Esophagus muscularis mucosa (tissue), 4 donors: ENCODE data around the gene LYL1. TPM values are rescaled to one million over a fixed set of nuclear protein-coding genes. Genes with fewer than 3 reads are reported as not detected.

Experiments used
- DNase-seq: peaks from one replicate; pipeline ENCODE4 v3.0.0-alpha.2; 2017; ENCODE audit errors: extremely low spot score
- H3K27ac ChIP-seq, 4 donors: fragments of 200-600 bp; sonication (generic); replicated peaks in 1 of 4; 1 replicate in 3 of 4; 2 replicates in 1 of 4; pipeline ENCODE4 v1.5.1; 2016 to 2019; ENCODE audit warnings: mild to moderate bottlenecking in 1 of 4
- H3K27me3 ChIP-seq, 4 donors: fragments of 200-600 bp; sonication (generic); one replicate each; pipeline versions ENCODE4 v1.5.1 to v1.6.0; 2016 to 2019
- H3K36me3 ChIP-seq, 4 donors: fragments of 200-600 bp; sonication (generic); one replicate each; pipeline ENCODE4 v1.5.1; 2016 to 2019
- H3K4me1 ChIP-seq, 4 donors: fragments of 200-600 bp; sonication (generic); one replicate each; pipeline ENCODE4 v1.5.1; 2016 to 2019
- H3K4me3 ChIP-seq, 4 donors: fragments of 200-600 bp; sonication (generic); 1 replicate in 2 of 4; 2 replicates in 2 of 4; pipeline ENCODE4 v1.5.1; 2016 to 2019; ENCODE audit warnings: mild to moderate bottlenecking in 4 of 4, moderate library complexity in 1 of 4
- H3K9me3 ChIP-seq, 4 donors: fragments of 200-600 bp; sonication (generic); 1 replicate in 3 of 4; 2 replicates in 1 of 4; pipeline ENCODE4 v1.5.1; 2016 to 2019
- EP300 ChIP-seq: sonication (generic); formaldehyde crosslinking; IDR thresholded peaks from one replicate; pipeline ENCODE4 v1.6.1; 2017; ENCODE audit warnings: antibody characterized with exemption
- POLR2A ChIP-seq: fragments of 450-650 bp; IDR thresholded peaks from one replicate; pipeline ENCODE4 v1.6.1; 2017; ENCODE audit warnings: antibody characterized with exemption, moderate library complexity, mild to moderate bottlenecking, low read depth
- POLR2AphosphoS5 ChIP-seq, 2 donors: sonication (generic); formaldehyde crosslinking; IDR thresholded peaks; one replicate each; pipeline ENCODE4 v1.6.1; 2017; ENCODE audit warnings: antibody characterized with exemption in 2 of 2
- WGBS: methylation state at CpG from one replicate; pipeline ENCODE4 v1.1.5; 2018; 5-methylcytosine and 5-hydroxymethylcytosine counted together
- intact Hi-C: fragments of 100-400 bp; cut with DNase I; formaldehyde crosslinking; loops from one replicate; pipeline ENCODE4 v1.15.1; 2023
- total RNA-seq, 4 donors: library from RNA; depleted of rRNA; stranded (reverse); fragments of >200 nt; gene quantifications; one replicate each; pipeline versions ENCODE4 v1.1.0 to v1.2.1, GENCODE V29; 2016
- TF ChIP-seq, protein P1 (sequence below), 3 experiments: fragments of 200-600 bp in 2 of 3; fragments of 450-650 bp in 1 of 3; sonication (generic) in 2 of 3; IDR thresholded peaks; one replicate each; pipeline ENCODE4 v1.5.1; 2017 to 2019; ENCODE audit warnings: antibody characterized with exemption in 3 of 3, mild to moderate bottlenecking in 2 of 3, moderate library complexity in 1 of 3

Gene LYL1
- total RNA-seq, 4 donors from 2014 or later = 11.9 to 20.2 (median 17.0) TPM

- Histone ChIP-seq H3K27ac (peak overlapping the region; percentile 12 to 41 (median 20)), H3K4me3 (no peak overlapping the region), H3K4me1 (peaks cover 56 to 96% (median 91%) of the 10 kb centered on the region in 4 donors), H3K36me3 (peaks cover 18 to 54% (median 47%) of the 10 kb centered on the region in 4 donors), H3K9me3 (no peaks in the 10 kb centered on the region), H3K27me3 (no peaks in the 10 kb centered on the region)
- WGBS = 70% methylated on average over 4 of the region's 4 CpGs
- TF ChIP-seq, protein P1, sequence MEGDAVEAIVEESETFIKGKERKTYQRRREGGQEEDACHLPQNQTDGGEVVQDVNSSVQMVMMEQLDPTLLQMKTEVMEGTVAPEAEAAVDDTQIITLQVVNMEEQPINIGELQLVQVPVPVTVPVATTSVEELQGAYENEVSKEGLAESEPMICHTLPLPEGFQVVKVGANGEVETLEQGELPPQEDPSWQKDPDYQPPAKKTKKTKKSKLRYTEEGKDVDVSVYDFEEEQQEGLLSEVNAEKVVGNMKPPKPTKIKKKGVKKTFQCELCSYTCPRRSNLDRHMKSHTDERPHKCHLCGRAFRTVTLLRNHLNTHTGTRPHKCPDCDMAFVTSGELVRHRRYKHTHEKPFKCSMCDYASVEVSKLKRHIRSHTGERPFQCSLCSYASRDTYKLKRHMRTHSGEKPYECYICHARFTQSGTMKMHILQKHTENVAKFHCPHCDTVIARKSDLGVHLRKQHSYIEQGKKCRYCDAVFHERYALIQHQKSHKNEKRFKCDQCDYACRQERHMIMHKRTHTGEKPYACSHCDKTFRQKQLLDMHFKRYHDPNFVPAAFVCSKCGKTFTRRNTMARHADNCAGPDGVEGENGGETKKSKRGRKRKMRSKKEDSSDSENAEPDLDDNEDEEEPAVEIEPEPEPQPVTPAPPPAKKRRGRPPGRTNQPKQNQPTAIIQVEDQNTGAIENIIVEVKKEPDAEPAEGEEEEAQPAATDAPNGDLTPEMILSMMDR (IDR thresholded peaks at IDR 0.05) = no peak
- TF ChIP-seq POLR2A = no peak
- TF ChIP-seq POLR2AphosphoS5 (IDR thresholded peaks at IDR 0.05) = no peak
- no peak for TF ChIP-seq EP300
- DNase-seq = no peak
- intact Hi-C loops = no loop called here
Observed at GRCh38 chr19:13074378-13074777, 28.3 kb downstream of the LYL1 start.

GRCh38 chr19:13073263-13073662, 29.4 kb downstream of the LYL1 start:
- H3K27ac ChIP-seq = peak overlapping the region in 2 of 4 donors; percentile 12 to 18
- TF ChIP-seq POLR2A (no peak), POLR2AphosphoS5 (IDR thresholded peaks at IDR 0.05) (no peak), EP300 (no peak)
- no peaks in the 10 kb centered on the region for H3K27me3 ChIP-seq
- no peaks in the 10 kb centered on the region for H3K9me3 ChIP-seq
- 71% methylated on average over 5 of the region's 5 CpGs for WGBS
- peaks cover 18 to 48% (median 44%) of the 10 kb centered on the region in 4 donors for H3K36me3 ChIP-seq
- H3K4me3 ChIP-seq = no peak overlapping the region
- intact Hi-C loops = no loop called here
- no peak for DNase-seq
- peaks cover 56 to 96% (median 91%) of the 10 kb centered on the region in 4 donors for H3K4me1 ChIP-seq

DNA sequence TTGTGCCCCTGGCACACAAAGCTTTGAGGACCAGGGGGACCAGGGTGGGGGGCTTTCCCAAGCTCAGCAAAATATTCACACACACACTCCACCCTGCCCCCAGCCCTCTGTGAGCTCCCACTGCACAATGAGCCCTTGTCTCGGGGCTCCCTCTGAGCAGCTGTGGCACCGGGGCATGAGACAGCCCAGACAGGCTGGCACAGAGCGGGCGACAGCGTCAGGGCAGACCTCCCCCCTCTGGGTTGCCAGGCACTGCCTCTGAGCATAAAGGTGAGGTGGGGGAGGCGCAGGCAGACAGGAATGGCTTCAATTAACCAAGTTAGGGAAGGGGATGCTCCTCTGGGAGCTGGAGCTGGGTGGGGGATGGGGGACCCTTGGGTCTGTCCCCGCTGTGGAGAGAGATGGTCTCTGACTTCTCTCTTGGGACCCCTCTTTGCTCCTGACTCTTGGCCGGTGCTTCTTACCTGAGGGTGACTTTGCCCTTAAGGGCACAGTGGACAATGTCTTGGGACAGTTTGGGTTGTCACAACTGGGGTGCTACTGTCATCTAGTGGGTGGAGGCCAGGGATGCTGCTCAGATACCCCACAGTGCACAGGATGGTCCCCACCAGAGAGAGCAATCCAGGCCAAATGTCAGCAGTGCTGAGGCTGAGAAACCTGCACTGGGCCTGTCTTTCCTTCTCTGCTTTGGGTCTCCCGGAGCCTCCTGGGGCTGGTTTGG, 30.3 kb downstream of the LYL1 start:
- WGBS = 91% methylated on average over 9 of the region's 9 CpGs
- DNase-seq = no peak
- Histone ChIP-seq H3K27ac (peak overlapping the region in 3 of 4 donors; percentile 12 to 39 (median 25)), H3K4me3 (no peak overlapping the region), H3K9me3 (no peaks in the 10 kb centered on the region), H3K4me1 (peaks cover 56 to 96% (median 91%) of the 10 kb centered on the region in 4 donors), H3K27me3 (no peaks in the 10 kb centered on the region), H3K36me3 (peaks cover 18 to 39% (median 37%) of the 10 kb centered on the region in 4 donors)
- TF ChIP-seq POLR2A (no peak), POLR2AphosphoS5 (IDR thresholded peaks at IDR 0.05) (no peak), EP300 (no peak)
- TF ChIP-seq, protein P1 (IDR thresholded peaks at IDR 0.05) = no peak
- intact Hi-C loops = no loop called here

- DNase-seq = no peak
- H3K9me3 ChIP-seq = no peaks in the 10 kb centered on the region
- H3K27me3 ChIP-seq = no peaks in the 10 kb centered on the region
- H3K27ac ChIP-seq = peak overlapping the region in 3 of 4 donors; percentile 25 to 98 (median 39)
- peaks cover 56 to 96% (median 91%) of the 10 kb centered on the region in 4 donors for H3K4me1 ChIP-seq
- peaks cover 18 to 32% (median 31%) of the 10 kb centered on the region in 4 donors for H3K36me3 ChIP-seq
- no peak overlapping the region for H3K4me3 ChIP-seq
- TF ChIP-seq POLR2AphosphoS5 (IDR thresholded peaks at IDR 0.05) (no peak), EP300 (no peak), POLR2A (no peak)
- TF ChIP-seq, protein P1 (IDR thresholded peaks at IDR 0.05) = no peak
- WGBS = 79% methylated on average over 6 of the region's 9 CpGs
- intact Hi-C loops = no loop called here
Observed at GRCh38 chr19:13071444-13072187, 31.0 kb downstream of the LYL1 start.
